Fibroblast of skin of right biceps (primary cell): Measurements from ENCODE around the gene NUP93.

Source experiments
- DNase-seq: peaks from one replicate; pipeline ENCODE4 v3.0.0-alpha.2; 2013

Gene NUP93

DNA sequence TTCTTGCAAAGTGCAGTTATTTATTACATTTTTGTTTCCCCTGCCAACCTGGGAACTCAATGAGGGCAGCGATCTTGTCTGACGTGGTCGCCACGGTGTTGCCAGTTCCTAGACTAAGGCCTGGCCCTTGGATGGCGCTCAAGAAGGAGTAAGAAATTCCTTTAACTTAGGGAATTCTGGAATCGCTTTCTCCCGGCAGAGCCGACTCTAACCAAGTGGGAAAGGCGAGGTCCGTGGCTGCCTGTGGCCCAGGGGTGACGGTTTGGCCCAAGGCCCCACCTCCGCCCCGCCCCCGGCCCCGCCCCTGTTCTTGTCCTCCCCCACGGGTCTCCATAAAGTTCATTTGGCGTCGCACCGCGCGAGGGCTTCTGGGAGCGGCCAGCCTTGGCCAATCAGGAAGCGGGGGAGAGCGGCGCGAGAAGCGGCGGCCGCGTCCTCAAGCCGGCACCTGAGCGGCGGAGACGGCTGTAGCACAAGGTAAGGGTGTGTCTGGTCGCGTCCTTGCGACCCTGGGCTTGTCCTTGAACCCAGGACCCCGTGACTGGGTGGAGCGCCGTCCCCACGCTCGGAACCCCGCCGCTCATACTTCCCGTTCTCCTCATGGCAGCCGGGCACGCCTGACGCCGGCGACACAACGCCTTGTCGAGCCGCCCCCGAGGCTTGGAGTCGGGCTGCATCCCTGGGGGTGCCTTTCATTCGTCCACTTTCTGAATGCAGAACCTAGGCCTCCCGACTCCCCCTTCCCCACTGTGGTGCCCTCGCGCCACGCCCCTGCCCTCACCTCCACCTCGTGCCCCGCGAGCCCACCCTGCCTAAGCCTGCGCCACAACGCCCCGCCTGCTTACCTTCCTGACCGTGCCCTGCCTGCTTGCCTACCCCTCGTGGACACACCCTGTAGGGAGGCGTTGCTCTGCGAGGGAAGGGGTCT lies at the start of gene NUP93:
Gene NUP93, plus strand, starts transcription at position 395 of the 928 bp plus-strand sequence. CDS start 18,119 bp downstream, outside the sequence.
- peak; percentile 94 for DNase-seq

DNA sequence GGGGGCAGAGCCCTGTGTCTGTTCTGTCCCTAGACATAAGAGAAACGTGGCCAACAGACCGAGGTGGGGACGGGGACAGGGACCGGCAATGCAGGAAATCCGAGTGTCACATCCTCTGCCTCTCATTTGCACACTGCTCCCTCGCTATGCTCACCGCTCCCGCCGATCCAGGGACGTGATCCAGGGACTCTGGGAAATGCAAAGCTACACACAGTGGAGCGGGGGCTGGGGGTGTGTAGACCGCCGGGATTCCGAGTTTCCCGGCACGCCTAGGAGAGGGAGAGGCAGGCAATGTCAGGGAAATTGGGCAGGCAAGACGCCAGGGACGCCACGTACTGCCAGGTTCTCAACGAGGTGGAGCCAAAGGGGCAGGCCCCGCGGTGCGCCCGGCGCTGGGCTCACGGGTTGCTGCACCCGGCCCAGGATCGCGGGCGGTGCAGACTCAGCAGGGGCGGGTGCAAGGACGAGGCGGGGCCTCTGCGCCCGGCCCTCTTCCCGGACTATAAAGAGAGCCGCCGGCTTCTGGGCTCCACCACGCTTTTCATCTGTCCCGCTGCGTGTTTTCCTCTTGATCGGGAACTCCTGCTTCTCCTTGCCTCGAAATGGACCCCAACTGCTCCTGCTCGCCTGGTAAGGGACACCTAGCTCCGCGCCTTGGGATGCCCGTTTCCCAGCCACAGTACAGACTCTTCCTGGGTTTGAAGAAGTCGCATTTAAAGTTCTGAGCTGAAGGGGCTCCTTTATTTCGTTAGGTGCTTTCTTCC lies 47.8 kb upstream of the NUP93 start, which contains the start of gene MT1X:
Gene MT1X, plus strand, starts transcription at position 532 of the 764 bp plus-strand sequence. Its CDS starts 71 bp downstream, at position 603.
- DNase-seq: peak; percentile 93

DNA sequence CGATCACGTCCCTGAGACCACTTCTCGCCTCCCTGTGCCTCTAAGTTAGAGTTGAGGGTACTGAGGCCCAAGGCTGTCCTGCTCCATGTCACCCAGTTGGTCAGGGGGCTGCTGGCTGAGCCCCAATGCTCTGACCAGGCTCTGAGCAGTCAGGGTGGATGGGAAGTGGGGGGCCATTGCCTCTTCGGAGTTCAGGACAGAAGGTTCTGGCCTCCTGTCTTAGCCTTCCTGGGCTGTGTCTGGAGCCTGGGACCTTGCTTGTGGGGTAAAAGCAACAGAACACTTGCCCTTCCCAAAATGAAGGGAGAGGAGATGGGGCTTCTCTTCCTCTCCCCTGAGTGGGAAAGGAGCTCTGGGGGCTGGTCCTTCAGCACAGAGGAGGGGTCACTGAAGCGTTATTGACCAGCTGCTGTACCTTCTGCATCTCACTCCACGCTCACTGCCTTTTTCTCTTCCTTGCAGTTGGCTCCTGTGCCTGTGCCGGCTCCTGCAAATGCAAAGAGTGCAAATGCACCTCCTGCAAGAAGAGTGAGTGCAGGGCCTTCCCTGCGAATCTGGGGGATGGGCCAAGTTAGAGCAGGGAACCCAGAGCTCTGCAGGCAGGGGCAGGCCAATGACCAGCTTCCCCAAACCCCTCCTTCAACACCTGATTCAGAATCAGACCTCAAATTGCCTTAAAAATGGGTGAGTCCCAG lies 47.1 kb upstream of the NUP93 start:
- no peak for DNase-seq

DNA sequence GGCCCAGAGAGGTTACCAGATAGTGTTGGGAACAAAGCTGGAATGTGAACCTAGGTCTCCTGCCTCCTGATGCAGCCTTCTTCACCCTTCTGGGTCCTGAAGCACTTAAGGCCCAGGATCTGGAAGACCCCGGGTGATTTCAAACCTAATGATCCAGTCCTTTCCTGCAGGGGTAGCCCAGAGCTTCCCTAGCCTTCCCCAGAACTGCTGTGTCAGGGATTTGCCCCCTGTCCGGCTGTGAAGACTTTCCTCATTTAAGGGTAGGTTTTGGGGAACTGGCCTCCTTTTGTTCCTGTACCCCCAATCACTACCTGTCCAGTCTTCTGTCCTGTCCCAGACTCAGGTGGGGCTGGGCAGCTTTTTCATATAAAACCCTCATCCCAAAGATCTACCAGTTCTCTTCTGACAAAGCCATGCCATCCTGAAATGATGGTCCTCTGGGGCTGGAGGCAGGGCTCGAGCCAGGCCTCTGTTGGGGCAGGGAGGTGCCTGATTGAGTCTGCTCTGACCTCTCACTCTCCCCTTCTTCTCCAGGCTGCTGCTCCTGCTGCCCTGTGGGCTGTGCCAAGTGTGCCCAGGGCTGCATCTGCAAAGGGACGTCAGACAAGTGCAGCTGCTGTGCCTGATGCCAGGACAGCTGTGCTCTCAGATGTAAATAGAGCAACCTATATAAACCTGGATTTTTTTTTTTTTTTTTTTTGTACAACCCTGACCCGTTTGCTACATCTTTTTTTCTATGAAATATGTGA lies 46.3 kb upstream of the NUP93 start:
- DNase-seq: no peak

DNA sequence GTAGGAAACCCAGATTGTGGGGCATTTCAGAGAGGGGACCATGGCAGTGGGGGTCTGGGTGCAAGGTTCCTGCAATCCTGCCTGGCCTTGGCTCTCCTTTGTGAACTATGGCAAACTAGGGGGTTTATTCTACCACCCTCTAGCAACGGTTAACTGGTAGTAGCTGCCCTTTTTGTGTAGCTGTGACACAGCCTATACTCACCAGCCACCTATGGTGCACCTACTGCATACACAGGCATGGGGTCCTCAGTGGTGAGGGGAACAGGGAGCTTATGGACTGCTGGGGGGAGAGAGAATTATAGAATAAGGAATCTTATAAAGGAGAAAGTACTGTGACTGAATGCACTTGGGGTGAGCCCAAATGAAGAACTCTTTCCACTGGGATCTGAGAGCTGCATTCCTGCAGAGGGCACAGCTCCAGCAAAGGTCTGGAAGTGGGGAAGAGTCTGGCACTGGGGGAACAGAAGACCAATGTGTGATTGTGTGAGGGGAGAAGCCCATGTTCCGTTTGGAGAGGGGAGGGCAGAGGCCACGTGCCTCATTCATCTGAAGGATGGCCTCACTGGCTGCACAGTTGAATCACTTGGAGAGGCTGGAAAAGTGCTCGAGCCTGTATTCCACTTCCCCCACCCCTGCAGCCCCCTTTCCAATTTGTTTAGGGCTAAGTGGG lies 45.5 kb upstream of the NUP93 start:
- DNase-seq: no peak

DNA sequence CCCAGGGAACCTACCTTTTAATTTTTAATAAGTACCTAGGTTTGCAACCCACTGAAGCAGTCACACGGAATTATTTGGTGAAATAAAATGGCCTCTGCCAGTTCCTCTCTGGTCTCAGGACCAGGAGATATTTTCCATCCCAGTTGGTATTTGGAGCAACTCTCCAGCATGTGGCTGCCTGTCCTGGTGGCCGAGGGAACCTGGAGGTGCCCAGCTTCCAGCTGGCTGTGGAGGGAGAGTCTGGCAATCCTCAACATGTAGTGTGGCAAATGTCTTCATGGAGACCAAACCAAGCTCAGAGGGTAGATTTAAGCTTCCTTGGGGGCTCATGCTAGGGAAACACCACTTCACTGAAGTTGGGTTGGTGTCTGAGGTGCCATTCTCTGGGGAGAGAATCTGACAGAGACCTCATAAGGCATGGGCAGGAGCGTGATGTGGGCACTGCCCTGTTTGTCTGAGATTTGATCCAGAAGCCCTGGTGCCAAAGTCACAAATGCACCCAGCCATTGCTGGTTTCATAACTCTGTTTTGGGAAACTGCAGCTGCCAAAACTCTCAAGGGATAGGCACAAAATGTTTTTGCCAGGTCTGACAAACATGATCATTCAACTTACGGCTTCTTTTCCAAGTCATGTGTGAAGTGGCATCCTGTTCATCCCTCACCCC lies 44.9 kb upstream of the NUP93 start:
- DNase-seq: no peak

DNA sequence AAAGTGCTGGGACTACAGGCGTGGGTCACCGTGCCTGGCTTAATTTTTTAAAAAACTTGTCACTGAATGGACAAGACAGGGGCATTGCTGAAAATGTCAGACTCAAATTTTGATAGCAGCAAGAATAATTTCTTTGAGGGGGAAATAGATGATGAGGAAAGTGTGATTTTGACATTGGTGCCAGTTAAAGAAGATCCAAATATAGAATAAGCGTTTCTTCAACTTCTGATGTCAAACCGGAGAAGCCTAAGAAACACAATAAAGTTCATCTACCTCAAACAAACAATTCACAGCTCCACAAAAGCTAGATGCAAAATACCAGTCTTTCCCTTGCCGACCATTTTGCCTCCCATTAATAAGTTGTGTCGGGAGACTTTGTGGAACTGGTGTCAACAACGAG lies 43.2 kb upstream of the NUP93 start:
- DNase-seq: no peak

DNA sequence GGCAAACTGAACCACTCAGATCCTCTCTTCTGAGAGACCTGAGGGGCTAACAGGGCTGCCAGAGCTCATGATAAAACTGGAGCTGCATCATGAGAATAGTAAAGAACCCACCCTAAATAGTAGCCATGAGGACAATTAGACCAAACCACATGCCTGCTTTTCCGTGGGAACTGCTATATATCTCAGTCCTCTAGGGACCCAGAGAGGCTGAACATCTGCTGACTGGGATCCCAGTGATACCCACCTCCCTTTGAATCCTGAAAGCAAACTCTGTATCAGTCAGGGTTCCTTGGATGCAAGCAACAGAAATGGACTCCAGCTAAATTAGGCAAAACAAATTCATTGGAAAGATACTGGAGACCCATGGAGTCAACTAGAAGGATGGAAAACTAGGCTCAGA lies 41.2 kb upstream of the NUP93 start:
- DNase-seq: no peak

DNA sequence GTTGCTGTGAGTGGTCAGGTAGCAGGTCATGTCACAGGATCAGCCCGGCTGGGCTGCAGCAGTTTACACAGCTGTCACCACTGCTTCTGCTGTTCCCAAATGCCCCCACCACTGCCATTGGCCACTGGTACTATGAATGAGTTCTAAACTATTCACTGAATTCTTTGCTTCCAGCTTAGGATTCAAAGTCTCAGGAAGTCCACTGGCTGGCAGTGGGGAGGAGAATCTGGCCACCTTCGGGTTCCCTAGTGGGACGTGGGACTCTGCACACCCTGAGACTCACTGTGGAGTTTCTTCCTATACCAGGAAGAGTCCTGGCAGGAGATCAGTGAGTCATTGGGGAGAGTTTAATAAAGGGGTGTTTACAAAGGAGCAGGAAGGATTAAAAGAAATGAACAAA lies 40.8 kb upstream of the NUP93 start:
- DNase-seq: no peak

DNA sequence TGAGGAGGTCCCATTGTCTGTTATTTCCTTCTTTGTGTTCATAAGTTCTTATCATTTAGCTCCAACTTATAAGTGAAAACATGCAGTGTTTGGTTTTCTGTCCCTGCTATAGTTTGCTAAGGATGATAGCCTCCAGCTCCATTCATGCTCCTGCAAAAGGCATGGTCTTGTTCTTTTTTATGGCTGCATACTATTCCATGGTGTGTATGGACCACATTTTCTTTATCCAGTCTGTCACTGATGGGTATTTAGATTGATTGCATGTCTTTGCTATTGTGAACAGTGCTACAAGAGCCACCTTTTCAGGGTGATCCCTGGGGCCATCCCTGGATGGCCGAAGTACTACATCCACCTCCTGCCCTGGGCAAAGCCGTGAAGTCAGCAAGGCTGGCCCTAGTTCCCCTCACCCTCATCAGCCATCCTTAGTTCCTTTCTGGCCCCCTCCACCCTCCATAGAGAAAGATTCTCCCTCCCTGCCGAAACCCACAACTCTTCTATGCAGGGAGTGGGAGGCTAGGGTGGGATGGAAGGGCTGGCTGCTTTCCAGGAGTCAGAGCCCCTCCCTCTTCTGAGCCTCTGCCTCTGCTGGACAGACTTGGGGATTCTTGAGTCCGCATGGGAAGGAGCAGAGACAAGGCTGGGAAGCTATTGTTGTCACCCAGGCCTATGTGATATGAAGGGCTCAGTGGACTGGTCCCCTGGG lies 39.4 kb upstream of the NUP93 start:
- DNase-seq: no peak

DNA sequence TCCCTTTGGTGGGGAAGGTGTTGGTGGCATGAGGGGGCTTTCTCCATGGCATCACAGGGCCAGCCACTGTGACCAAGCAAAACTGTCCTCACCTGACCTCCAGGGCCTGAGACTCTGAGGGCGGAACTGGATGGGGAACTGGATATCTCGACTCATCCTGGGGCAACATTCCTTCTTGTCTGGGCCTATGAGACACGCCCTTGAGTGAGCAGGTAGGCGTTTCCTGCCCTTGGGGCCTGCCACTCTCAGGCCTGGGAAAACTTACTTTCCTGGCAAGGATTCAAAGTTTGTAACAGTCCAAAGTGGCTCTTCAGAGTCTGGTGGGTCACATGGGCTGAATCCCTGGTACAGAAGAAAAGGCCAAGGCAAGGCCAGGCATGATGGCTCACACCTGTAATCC lies 38.0 kb upstream of the NUP93 start:
- peak; percentile 45 for DNase-seq

DNA sequence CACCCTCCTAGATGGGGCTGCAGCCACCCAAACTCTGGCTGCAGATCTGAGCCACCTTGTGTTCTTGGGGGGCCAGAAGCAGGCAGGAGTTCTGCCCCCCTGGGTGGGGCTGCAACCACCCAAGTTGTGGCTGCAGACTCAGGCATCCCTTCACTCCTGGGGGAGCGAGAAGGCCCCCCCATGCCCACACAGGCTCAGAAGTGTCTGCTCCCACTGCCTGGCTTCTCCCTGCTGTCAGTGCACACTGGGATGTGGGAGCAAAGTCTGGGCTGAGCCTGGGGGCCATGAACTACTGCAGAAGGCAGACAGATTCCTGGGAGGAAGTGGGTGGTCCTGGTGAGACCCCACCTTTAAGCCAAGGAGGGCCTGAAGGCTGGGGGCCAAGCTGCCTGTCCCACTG lies 34.7 kb upstream of the NUP93 start:
- no peak for DNase-seq

DNA sequence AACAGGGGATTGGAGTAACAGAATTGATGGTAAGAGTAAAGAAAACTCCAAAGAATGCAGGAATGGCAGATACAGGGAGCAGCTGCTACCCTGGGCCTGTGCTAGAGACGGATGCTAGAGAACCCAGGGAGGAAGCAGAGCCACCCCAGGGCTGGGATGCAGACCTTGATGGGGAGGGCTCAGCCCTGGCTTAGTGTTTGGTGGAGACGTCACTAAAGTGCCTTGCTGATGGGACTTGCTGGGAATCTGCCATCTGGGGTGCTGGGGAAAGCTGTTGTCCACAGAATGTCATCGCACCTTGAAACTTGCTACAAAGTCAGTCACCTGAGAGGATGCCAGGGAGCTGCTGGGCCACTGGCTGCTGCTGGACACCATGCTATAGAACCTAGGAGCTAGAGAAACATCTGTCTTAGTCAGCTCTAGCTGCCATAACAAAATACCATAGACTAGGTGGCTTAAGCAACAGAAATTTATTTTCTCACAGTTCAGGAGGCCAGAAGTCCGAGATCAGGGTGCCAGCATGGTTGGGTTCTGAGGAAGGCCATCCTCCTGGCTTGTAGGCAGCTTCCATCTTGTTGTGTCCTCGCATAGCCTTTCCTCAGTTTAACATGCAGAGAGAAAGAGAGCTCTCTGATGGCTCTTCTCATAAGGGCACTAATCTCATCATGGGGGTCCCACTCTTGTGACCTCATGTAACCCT lies 32.3 kb upstream of the NUP93 start:
- DNase-seq: no peak

DNA sequence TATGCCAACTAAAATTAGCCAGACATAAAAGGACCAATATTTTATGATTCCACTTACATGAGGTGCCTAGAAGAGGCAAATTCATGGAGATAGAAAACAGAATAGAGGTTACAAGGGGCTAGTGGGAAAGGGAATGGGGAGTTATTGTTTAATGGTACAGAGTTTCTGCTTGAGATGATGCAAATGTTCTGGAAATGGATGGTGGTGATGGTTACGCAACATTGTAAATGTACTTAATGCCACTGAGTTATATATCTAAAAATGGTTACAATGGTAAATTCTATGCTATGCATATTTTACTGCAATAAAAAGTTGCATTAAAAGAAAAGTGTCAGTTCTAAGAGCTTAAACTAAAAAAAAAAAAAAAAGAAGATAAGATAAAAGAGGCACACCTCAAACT lies 29.7 kb upstream of the NUP93 start:
- no peak for DNase-seq

DNA sequence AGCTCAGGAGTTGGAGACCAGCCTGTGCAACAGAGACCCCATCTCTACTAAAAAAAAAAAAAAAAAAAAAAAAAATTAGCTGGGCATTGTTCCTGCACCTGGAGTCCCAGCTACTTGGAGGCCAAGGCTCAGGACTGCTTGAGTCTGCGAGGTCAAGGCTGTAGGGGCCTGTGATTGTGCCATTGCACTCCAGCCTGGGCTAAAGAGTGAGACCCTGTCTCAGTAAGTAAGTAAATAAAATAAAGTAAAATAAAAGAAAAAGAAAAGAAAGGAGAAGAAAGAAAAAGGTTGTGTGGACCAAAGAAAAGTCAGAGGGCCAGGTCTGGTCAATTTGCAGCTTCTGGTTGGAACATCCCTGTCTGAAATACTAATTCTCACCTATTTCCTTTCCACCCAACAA lies 29.3 kb upstream of the NUP93 start:
- no peak for DNase-seq

DNA sequence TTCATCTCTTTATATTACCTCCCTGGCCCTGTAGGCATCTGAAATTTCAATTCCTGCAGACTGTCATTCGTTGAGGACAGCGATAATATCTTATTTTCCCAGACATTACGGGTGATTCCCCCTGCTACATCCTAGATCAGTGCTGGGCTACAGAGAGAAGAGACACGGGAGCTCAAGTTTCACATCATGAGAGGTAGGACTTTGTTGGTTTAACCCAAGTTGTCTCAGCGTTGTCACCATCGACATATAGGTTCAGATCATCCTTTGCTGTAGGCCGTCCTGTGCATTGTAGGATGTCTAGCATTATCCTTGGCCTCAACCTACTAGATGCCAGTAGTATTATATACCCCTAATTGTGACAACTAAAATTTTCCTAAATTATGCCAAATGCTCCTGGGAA lies 28.4 kb upstream of the NUP93 start:
- no peak for DNase-seq

DNA sequence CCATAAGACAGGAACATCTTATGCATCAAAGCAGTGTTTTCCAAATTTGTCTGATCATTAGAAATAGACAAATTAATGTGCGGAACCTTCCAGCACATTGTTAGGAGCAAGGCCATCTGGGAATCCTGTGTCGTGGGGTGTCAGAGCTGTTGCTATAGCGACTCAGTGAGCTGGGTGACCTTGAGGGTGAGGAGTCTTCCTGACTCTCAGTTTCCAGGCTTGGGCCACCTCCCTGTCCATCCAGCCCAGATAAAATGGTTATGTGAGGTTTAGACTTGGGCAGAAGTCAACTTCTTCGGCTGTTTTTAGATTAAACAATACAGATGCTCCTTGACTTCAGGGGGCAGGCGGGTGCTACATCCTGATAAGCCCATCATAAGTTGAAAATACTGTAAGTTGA lies 27.1 kb upstream of the NUP93 start:
- DNase-seq: no peak

DNA sequence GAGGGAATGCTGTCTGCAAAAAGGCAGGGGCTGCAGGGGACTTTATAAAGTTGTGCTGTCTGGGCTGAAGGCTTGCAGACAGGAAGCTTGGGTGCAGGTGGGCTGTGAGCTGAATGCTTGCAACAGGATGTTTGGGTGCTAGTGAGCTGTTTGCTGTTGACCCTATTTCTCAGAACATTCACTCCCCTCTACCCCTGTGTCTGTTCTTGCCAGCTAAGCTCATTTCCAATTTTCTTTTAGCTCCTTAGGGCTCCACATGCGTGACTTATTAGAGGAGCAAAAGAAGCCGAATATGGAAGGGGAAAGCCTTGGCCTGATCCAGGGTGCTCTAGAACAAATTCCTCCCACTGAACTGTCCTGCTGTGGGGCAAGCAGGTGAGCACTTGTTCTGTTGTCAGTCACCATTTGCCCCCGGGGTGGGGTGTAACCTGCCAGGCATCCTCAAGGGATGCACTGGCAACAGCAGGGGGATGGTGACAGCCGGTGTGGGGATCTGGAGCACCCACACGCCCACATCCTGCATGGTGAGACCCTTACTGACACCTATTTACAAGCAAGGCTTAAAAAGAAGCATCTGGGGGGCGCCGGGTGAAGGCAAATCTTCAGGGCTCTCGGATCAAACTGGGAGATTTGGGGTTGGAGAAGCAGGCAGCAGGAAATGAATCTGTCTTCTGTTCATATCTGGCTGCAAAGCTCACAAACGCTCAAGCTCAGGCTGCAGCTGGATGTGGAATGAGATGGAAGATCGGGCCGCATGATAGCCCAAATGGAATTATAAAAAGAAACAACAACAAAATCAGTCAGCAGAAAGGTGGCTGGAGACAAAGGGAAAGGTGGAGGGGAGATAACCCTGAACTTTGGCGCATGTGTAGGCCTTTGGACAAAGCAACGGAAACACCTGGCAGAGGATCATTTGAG lies 21.1 kb upstream of the NUP93 start:
- DNase-seq: no peak

DNA sequence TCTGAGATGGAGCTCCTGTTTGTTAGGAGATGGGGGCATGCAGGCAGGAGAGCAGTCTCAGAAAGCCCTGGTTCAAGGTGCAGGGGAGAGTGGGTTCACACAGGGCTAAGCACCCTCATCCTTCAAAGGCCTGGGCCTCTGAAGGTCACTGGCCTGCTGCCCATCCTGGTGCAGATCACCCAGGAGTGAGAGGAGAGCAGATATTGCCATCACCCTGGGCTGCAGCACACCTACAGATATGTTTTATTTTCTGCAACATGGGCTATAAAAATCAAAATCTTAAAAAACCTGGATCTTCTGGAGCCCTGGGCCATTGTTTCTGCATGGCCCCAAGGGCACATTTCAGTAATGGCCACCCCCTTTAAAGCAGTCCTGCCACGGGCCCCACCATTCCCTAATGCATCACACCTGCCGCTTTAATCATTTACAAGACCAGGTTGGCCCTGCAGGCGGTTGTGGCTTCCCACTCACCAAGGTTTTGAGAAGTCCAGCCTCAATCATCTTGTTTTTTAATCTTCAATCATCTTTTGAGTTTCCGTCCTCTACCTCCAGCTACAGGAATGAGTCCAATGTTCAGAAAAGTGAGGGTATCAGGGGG lies 20.4 kb upstream of the NUP93 start:
- no peak for DNase-seq
